ENCODE data around the gene HYLS1.

- peak in 2 of 4 experiments; percentile 30 to 66 for TF ChIP-seq CTCF (IDR thresholded peaks at IDR 0.05)
- TF ChIP-seq POLR2A (IDR thresholded peaks at IDR 0.05): no peak
These were observed 54.4 kb downstream of the HYLS1 start for GRCh38 chr11:125941619-125942611.
